ENCODE measurements around the gene SMIM9.

Gene SMIM9

DNA sequence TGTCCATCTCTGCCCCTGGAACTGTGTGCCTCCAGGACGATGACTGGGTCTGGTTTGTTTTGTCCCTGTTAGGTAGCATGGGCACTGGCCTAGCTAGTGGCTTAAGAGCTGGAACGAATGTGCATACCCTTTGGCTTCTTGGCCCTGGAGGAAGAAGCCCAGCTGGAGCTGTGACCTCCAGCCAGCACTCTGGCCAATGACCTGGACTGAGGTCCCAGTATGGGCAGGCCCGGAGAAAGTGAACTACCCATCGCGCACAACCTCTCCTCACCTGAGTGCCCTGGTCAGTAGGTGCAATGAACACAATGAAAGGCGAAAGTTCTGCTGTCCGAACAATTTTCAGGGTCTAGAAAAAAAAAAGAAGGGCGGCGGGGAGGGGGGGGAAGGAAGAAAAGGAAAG lies 53.5 kb downstream of the SMIM9 start:
- DNase-seq (ENCODE audit: low spot score): no peak

DNA sequence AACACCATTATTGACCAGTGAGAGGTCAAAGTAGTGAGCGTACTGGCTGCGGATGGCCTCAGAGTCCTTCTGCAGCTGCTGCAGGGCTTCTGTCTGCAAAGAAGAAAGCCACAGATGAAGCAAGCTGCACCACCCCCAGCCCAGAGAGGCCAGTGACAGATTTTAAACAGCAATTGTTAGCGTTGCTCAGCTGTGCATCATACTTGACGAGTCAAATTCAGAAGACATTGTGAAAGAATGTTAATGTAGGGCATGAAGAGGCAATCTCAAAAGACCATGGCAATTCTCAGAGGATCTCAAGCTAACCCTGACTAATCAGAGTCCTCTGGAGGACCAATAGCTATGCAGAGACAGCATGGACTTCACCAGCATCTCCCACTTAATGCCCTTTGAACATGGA lies 55.2 kb downstream of the SMIM9 start:
- DNase-seq (ENCODE audit: low spot score): no peak

- DNase-seq (ENCODE audit: low spot score): no peak
These were observed 57.7 kb downstream of the SMIM9 start for GRCh38 chrX:154776753-154777152.

GRCh38 chrX:154775419-154776349 lies 58.8 kb downstream of the SMIM9 start:
- DNase-seq (ENCODE audit: low spot score): no peak

DNA sequence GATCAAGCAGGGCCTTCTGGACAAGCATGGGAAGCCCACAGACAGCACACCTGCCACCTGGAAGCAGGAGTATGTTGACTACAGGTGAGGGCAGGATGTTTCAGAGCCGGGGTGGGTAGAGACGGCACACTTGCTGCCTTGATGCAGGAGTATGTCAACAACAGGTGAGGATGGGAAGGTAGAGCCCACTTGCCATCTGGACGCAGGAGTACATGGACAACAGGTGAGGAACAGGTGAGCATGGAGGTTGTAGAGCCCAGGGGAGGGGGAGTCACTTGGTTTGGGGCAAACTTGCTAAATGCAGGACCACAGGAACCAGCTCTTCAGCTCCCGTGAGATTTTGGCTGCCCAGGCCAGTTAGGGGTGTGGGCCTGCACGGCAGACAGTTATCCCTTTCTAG lies 59.8 kb downstream of the SMIM9 start:
- DNase-seq (ENCODE audit: low spot score): no peak
